Heart left ventricle (tissue), 13 donors: ENCODE results near the gene MCU.

Experiments
- POLR2A ChIP-seq, 2 donors: fragments of 450-650 bp; IDR thresholded peaks; one replicate each; pipeline ENCODE4 v1.6.1; 2017; ENCODE audit warnings: antibody characterized with exemption in 2 of 2, mild to moderate bottlenecking in 2 of 2, moderate library complexity in 2 of 2
- TF ChIP-seq, protein P1 (sequence below), 12 donors: fragments of 200-600 bp; sonication (generic) in 4 of 12; IDR thresholded peaks; one replicate each; pipeline versions ENCODE4 v1.5.0 to v1.8.0; 2018 to 2022; ENCODE audit warnings: antibody characterized with exemption in 12 of 12, mild to moderate bottlenecking in 5 of 12
- donor health status: ischemic (EF 13 %, LVEDD 7.1; RV severe dilation, severe dysfunction).
- donor health status: DM: no; HTN: yes; CAD: no.
- donor health status: DM: no; HTN: no; CAD: no.
- donor health status: ischemic (EF 25% LVEDD 6.9; RV normal size, moderate dysfunction).
- donor health status: ischemic (EF 25% LVEDD 5.7; RV mildly dilated, moderate dysfunction).
- donor health status: ischemic (EF 35%, LVEDD 5.7; RV mildly dilated, moderate dysfunction).
- donor health status: nonischemic (EF 11% LVEDD 7.7; RV severe dilation, severe dysfunction).
- donor health status: DM: yes; HTN: yes; CAD: no.
- donor health status: PGD.
- donor health status: ischemic (EF 29% LVEDD 5.4; RV normal size, mild dysfunction).
- donor health status: nonischemic (EF 23%, LVEDD 6.1; RV moderate dilation, normal function).

DNA sequence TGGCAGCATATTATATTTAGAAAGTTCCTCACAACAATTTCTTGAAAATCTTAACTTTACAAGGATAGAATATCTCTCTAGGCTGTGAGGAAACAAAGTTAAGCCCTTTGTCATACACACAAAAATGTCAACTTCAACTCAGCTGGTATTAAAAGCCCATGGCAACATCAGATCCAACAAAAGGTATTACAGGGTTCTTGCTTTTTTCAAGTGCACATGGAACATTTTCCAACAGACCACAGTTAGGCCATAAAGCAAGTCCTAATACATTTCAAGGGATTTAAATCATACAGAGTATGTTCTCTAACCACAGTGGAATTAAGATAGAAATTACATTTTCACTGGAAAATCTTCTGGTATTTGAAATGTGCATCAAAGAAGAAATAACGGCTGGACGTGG, 129.7 kb downstream of the MCU start:
- TF ChIP-seq, protein P1, sequence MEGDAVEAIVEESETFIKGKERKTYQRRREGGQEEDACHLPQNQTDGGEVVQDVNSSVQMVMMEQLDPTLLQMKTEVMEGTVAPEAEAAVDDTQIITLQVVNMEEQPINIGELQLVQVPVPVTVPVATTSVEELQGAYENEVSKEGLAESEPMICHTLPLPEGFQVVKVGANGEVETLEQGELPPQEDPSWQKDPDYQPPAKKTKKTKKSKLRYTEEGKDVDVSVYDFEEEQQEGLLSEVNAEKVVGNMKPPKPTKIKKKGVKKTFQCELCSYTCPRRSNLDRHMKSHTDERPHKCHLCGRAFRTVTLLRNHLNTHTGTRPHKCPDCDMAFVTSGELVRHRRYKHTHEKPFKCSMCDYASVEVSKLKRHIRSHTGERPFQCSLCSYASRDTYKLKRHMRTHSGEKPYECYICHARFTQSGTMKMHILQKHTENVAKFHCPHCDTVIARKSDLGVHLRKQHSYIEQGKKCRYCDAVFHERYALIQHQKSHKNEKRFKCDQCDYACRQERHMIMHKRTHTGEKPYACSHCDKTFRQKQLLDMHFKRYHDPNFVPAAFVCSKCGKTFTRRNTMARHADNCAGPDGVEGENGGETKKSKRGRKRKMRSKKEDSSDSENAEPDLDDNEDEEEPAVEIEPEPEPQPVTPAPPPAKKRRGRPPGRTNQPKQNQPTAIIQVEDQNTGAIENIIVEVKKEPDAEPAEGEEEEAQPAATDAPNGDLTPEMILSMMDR (IDR thresholded peaks at IDR 0.05), result no peak
- TF ChIP-seq POLR2A (IDR thresholded peaks at IDR 0.05), result no peak
